Central memory CD8-positive, alpha-beta T cell (primary cell): ENCODE measurements around the gene CTNND2.
"Not testable (repeated sequence)": the region's sequence is repeated elsewhere in the genome, so short reads cannot be mapped to it uniquely, and the experiment has no call there.

ENCODE experiments used
- ATAC-seq: fragments of 150-1000 bp; cut with Tn5 transposase; replicated peaks from 2 replicates; pipeline ENCODE4 v1.10.0; 2022; ENCODE audit warnings: mild to moderate bottlenecking, moderate FRiP score, moderate number of reproducible peaks; ENCODE audit not compliant: poor library complexity, severe bottlenecking; ENCODE audit errors: extremely low read depth
- DNase-seq, 2 donors: peaks; one replicate each; pipeline ENCODE4 v3.0.0; 2021; ENCODE audit warnings: low spot score in 2 of 2
- H3K27ac Mint-ChIP-seq: one replicate; pipeline ENCODE4 v1.8.0; 2022; ENCODE audit warnings: low read depth, mild to moderate bottlenecking, moderate library complexity, mixed read lengths
- H3K27me3 Mint-ChIP-seq: one replicate; pipeline ENCODE4 v1.8.0; 2022; ENCODE audit warnings: mixed read lengths
- H3K36me3 Mint-ChIP-seq: one replicate; pipeline ENCODE4 v1.8.0; 2022; ENCODE audit warnings: mild to moderate bottlenecking, moderate library complexity, mixed read lengths; ENCODE audit not compliant: insufficient read depth
- H3K4me1 Mint-ChIP-seq: one replicate; pipeline ENCODE4 v1.8.0; 2022; ENCODE audit warnings: mixed read lengths
- H3K4me3 Mint-ChIP-seq: one replicate; pipeline ENCODE4 v1.8.0; 2022; ENCODE audit warnings: mild to moderate bottlenecking, moderate library complexity, mixed read lengths
- H3K9me3 Mint-ChIP-seq: one replicate; pipeline ENCODE4 v1.8.0; 2022; ENCODE audit warnings: mixed read lengths

CTNND2 gene

DNA sequence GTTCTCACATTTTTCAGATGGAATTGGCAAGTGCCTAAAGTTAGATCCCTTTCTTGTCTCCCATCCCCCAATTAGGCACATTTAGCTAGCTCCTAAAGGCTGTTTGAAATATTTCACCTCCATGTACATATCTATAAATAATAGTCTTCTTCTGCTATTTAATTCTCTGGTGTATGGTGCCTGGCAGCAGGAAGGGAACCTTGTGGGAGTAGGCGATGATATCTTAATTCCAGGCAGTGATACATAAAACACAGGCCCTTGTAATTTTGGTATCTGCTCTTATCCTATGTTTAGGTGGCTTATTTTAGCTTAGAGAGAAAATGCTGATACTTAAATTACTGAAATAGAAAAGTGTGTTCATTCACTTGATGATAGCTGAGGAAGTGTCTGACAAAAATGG, 880.3 kb downstream of the CTNND2 start:
- ATAC-seq: no peak
- no peaks in the 10 kb centered on the region for H3K4me1 Mint-ChIP-seq
- H3K4me3 Mint-ChIP-seq: no peak overlapping the region
- H3K27ac Mint-ChIP-seq: no peak overlapping the region
- H3K36me3 Mint-ChIP-seq: no peaks in the 10 kb centered on the region
- H3K9me3 Mint-ChIP-seq: no peaks in the 10 kb centered on the region
- H3K27me3 Mint-ChIP-seq: no peaks in the 10 kb centered on the region
- DNase-seq: no peak

DNA sequence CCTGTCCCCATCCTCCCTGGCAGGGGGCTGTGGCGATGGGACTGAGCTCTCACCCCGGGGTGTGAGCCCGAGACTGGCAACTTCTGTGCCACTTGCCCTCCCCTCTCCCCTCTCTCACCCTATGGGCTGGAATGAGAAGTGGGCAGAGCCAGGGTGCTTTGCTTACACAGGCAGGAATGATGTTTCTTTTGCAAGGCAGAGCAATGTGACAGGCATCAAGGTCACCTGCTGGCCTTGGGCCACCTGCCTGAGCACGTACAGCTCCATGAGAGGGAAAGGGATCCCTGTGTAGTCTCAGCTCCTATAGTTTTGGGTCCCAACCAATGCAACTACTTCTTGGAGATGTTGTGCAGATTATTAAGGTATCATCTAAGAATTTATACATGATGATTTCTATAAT, 890.5 kb downstream of the CTNND2 start:
- Mint-ChIP-seq H3K36me3 (no peaks in the 10 kb centered on the region), H3K9me3 (no peaks in the 10 kb centered on the region), H3K4me1 (no peaks in the 10 kb centered on the region), H3K27me3 (no peaks in the 10 kb centered on the region), H3K27ac (no peak overlapping the region), H3K4me3 (no peak overlapping the region)
- ATAC-seq (no peak), DNase-seq (no peak)

DNA sequence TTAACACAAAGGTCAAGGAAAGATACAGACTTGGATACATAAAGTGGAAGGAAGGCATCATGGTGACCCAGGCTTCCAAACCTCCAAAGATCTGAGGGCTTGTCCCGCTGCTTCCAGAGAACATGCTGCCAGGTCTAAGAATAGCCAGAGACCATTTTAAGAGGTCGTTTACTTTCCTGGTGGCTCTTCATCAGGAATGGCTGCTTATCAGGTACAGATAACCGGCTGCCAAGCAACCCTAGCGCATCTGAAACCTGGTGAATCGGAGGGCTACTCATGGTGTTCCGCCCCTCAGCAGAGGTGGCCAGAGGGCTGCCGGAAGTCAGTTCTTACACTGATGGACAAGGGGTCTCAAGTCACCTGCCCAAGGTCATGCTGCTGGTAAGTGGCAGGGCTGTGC, 892.0 kb downstream of the CTNND2 start:
- Mint-ChIP-seq H3K27ac (no peak overlapping the region), H3K9me3 (no peaks in the 10 kb centered on the region), H3K4me1 (no peaks in the 10 kb centered on the region), H3K4me3 (no peak overlapping the region), H3K36me3 (no peaks in the 10 kb centered on the region), H3K27me3 (no peaks in the 10 kb centered on the region)
- ATAC-seq (no peak), DNase-seq (no peak)

DNA sequence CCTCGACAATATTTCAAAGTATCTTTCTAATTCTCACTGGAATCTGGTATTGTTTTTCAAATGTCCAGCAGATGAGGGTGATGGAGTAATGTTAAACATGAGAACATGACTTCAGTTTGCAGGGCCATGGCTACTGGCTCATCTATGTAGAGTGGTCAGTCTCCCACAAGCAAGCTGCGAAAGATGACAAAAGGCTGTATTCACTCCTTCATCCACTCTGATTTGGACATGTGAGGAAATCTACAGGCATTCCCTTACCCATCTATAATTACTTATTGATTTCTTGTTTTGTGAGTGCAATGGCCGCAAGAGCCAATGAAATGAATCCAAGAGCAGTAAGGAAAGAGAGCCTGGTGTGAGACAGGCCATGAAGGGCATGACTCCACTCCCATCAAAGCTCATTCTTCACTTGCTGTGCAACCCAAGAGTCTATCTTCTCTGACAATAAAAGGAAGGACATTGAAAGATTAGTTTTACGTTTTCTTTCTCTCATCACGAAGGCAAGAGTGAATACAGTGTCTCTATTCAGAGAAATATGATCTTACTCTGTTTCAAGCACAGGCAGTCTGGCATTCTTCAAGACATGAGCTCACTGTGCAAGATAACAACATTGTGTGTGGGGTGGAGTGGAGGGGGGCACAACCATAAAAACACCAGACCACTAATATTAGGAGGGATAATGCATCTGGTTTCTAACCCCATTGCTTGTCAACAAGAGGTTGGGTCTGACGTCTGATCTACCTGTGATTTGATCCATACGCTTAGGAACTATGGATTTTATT, 893.6 kb downstream of the CTNND2 start:
- no peaks in the 10 kb centered on the region for H3K4me1 Mint-ChIP-seq
- no peak for ATAC-seq
- no peak overlapping the region for H3K27ac Mint-ChIP-seq
- H3K4me3 Mint-ChIP-seq: no peak overlapping the region
- DNase-seq: no peak
- no peaks in the 10 kb centered on the region for H3K36me3 Mint-ChIP-seq
- no peaks in the 10 kb centered on the region for H3K9me3 Mint-ChIP-seq
- no peaks in the 10 kb centered on the region for H3K27me3 Mint-ChIP-seq

DNA sequence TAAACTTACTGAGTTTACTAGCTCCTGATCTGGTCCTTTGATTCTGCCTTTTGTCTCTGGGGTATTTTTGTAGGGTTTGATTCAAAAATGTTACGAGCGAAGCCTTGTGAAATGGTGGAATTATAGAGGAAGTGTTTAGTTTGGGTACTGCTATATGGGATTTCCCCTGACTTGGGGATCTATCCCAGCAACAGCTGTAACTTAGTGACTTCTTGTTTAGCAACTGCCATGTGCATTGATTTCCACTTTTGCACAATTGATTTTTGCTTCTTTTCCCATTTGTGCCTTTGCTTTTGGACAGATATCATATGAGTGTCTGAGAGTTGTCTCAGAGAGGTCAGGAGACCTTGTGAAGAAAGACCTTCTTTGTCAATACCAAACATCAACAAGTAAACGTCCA, 894.7 kb downstream of the CTNND2 start:
- ATAC-seq: no peak

DNA sequence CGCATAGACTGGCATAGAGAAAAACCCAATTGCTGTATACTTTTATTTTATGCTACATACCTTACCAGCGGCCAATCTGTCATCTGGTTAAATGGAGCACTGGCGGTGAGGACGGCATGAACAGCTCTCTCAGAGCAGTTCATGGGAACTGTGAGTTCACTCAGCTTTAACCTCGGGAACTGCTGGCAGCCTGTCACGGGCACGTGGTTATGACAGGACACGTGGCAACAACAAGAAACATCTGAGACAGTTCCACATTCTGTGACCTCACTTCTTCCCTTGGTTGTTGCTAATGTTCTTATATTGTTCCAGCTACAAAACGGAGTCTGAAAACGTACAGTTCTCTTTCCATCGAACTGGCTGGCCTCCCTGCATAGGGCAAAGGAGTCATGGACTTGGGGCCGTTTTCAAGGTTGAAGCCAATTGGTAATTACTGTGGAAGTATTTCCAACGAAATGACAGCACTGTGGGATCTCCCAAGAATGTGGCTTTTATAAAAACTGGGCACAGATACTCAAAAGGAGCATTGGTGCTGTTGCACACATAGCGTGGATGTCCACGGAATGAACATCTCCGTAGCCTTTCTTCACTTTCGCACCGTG, 896.9 kb downstream of the CTNND2 start:
- Mint-ChIP-seq H3K27ac (no peak overlapping the region), H3K36me3 (no peaks in the 10 kb centered on the region), H3K4me1 (no peaks in the 10 kb centered on the region), H3K27me3 (no peaks in the 10 kb centered on the region), H3K4me3 (no peak overlapping the region), H3K9me3 (no peaks in the 10 kb centered on the region)
- ATAC-seq (no peak), DNase-seq (no peak)

More for the DNA sequence above, 894.7 kb downstream of the CTNND2 start:
- no peak for DNase-seq
- Mint-ChIP-seq H3K4me1 (no peaks in the 10 kb centered on the region), H3K36me3 (no peaks in the 10 kb centered on the region), H3K27ac (no peak overlapping the region), H3K4me3 (no peak overlapping the region), H3K9me3 (no peaks in the 10 kb centered on the region), H3K27me3 (no peaks in the 10 kb centered on the region)

DNA sequence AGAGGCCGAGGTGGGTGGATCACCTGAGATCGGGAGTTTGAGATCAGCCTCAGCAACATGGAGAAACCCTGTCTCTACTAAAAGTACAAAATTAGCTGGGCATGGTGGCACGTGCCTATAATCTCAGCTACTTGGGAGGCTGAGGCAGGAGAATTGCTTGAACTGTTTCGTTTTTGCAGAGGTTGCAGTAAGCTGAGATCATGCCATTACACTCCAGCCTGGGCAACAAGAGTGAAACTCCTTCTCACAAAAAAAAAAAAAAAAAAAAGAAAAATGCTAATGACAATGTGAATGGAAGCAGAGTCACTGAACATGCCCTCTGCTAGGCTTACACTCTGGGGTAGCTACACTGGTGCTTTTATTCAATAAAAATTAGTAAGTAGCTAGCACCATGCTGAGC, 899.7 kb downstream of the CTNND2 start:
- H3K36me3 Mint-ChIP-seq, H3K9me3 Mint-ChIP-seq, ATAC-seq, H3K27me3 Mint-ChIP-seq, DNase-seq, H3K4me3 Mint-ChIP-seq, H3K27ac Mint-ChIP-seq, H3K4me1 Mint-ChIP-seq: not testable (repeated sequence)

DNA sequence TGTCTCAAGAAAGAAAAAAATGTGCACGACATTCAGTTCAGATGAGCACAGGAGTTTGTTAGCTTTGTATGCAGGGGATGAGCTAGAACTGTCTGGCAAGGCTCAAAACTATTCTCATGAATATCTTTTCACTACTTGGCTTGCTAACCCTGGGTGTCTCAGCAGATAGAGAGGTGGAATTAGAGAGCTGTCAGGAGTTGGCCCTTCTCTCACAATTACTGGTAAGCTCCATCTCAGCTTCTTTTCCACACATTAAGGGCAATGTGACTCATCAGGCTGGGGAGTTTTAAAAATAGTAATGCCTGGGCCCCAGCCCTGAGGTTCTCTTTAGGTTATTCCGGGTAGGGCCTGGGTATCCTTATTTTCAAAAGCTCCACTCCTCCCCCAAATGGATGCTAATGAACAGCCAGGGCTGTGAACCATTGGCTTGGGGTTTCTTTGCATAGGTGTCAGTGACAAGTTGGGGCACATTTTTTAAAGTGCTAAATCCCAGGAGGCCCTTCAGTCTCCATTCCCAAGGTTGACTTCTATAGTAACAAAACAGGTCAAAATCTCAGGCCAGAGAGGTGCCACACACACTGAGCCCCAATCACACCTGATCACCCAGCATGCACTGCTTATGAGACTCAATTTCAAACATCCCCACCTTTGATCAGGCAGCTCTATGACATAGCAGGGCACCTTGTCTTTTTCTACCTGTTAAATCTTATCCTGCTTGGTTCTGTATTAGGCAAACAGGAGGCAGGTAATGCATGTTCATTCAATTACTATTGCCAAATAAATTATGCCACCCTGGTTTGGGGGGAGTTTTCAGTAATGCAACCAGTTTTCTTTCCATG, 903.5 kb downstream of the CTNND2 start:
- Mint-ChIP-seq H3K4me3 (no peak overlapping the region), H3K4me1 (no peaks in the 10 kb centered on the region), H3K9me3 (no peaks in the 10 kb centered on the region), H3K27me3 (no peaks in the 10 kb centered on the region), H3K27ac (no peak overlapping the region), H3K36me3 (no peaks in the 10 kb centered on the region)
- no peak for ATAC-seq
- no peak for DNase-seq

DNA sequence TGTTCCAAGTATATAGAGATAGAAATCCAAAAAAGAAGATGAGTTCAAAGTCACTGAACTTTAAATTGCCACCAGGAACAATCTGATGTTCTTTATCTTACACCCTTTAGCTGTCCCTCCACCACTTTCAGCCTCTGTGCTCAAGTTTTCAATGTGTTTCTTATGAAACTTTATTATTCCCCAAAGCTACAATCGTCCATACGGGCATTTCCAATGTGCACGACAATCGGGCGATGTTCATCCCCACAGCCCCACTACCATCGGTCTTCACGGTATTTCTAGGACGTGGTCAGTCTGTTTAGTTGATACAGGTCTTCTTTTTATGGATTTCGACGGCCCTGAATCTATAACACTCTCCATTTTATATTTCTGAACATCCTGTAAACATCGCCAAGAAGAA, 904.5 kb downstream of the CTNND2 start:
- ATAC-seq (no peak), DNase-seq (no peak)
- Mint-ChIP-seq H3K36me3 (no peaks in the 10 kb centered on the region), H3K4me1 (no peaks in the 10 kb centered on the region), H3K9me3 (no peaks in the 10 kb centered on the region), H3K27me3 (peaks cover 9% of the 10 kb centered on the region), H3K27ac (no peak overlapping the region), H3K4me3 (no peak overlapping the region)

DNA sequence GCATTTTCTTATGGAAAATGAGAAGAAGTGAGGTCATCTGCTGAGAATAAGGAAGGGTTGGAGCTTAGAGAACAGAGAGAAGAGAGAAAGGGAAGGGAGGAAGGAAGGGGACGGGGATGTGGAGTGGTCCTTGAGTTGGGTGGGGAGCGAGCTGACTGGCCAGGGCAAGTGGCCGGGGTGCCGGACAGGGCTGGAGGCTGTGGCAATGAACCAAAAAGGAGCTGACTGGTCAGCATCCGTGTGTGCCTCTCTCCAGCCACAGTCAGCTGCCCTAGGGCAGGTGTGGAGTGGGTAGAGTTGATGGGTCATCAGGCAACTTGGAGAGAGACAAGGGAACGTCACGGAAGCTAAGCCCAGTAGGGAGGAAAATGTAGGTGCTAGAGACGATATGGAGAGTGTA, 908.4 kb downstream of the CTNND2 start:
- no peak overlapping the region for H3K27ac Mint-ChIP-seq
- H3K36me3 Mint-ChIP-seq: no peaks in the 10 kb centered on the region

DNA sequence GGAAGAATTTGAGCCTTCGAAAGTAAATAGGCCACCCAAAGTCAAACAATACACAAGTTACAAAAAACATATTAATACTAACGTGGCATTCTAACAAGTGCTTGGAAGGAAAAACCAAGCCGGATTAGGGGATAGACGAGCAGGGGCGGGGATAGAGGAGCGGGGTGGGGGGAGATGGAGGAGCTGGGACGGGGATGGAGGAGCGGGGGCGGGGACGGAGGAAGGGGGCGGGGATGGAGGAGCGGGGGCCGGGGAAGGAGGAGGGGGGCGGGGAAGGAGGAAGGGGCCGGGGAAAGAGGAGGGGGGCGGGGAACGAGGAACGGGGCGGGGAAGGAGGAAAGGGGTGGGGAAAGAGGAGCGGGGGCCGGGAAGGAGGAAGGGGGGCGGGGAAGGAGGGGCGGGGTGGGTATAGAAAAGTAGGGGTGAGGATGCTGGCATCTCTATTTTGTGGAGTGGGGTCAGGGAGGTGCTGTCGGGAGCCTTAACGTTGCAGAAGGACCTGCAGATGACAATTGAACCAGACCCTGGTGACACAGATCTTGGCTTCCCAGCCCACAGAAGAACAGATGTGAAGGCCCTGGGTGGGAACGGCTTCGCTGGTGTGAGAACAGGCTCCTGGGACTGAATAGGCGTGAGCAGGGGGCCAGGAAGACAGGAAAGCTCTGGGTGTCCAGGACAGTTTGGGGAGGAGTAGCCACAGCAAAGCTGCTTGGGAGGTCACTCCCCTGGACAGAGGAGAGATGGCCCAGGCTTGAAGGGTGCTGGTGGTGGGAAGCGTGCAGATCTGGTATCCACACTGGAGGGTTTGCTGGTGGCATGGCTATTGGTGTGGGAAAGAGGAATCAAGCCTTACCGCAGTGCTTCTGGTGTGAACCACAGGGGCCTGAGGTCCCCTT, 909.9 kb downstream of the CTNND2 start:
- H3K27me3 Mint-ChIP-seq: peaks cover 11% of the 10 kb centered on the region
- ATAC-seq (no peak), DNase-seq (no peak)
- H3K4me3 Mint-ChIP-seq: no peak overlapping the region
- H3K4me1 Mint-ChIP-seq: no peaks in the 10 kb centered on the region
- no peaks in the 10 kb centered on the region for H3K9me3 Mint-ChIP-seq
- no peaks in the 10 kb centered on the region for H3K36me3 Mint-ChIP-seq
- no peak overlapping the region for H3K27ac Mint-ChIP-seq

More for the DNA sequence above, 908.4 kb downstream of the CTNND2 start:
- no peaks in the 10 kb centered on the region for H3K4me1 Mint-ChIP-seq
- no peak overlapping the region for H3K4me3 Mint-ChIP-seq
- DNase-seq (no peak), ATAC-seq (no peak)
- no peaks in the 10 kb centered on the region for H3K9me3 Mint-ChIP-seq
- H3K27me3 Mint-ChIP-seq: peaks cover 11% of the 10 kb centered on the region

DNA sequence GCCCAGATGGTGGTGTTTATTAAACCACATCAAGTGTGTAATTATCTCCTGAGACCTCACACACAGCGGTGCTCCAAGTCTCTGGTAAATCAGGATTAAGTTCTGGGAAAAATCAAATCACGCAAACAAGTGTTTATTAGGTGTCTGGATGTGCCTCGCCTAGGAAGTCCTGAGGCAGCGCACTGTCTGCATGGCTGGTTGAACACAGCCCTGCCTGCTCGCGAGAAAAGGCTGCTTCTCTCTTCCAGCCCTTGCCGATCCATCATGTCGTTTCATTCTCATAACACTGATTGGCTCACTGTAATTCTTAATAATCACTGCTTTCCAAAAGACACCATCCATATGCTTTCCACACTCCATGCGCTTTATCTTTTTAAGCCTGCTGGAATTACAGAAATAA, 913.6 kb downstream of the CTNND2 start:
- H3K36me3 Mint-ChIP-seq: no peaks in the 10 kb centered on the region
- ATAC-seq (no peak), DNase-seq (no peak)
- H3K27ac Mint-ChIP-seq: no peak overlapping the region
- H3K4me3 Mint-ChIP-seq: no peak overlapping the region
- H3K9me3 Mint-ChIP-seq: no peaks in the 10 kb centered on the region
- H3K27me3 Mint-ChIP-seq: peaks cover 29% of the 10 kb centered on the region
- H3K4me1 Mint-ChIP-seq: peaks cover 7% of the 10 kb centered on the region
